ENCODE data around the gene PSMD4. TPM values are rescaled to one million over a fixed set of nuclear protein-coding genes. Genes with fewer than 3 reads are reported as not detected.

The PSMD4 gene
- polyA plus RNA-seq, 2 of the 4 experiments (the other 2 are of a cell fraction), result 207 to 265 TPM

GRCh38 chr1:151242442-151242841 lies 12.1 kb upstream of the PSMD4 start:
- FAIRE-seq (no peak), DNase-seq (ENCODE audit: low read depth in 1 of 2, low spot score in 1 of 2) (no peak), ATAC-seq (no peak)
- ChIA-PET CTCF (interaction anchor here (0.6 to 3.4 kb wide), 4 partner anchors 10 to 48 kb away, joined by 3 to 19 read pairs (median 4); no protein-coding TSS in a partner anchor), POLR2A (no interaction called here)
- TF ChIP-seq HOXA7 (CRISPR knock-in tag; IDR thresholded peaks at IDR 0.05) (no peak), ATOH8 (CRISPR knock-in tag; IDR thresholded peaks at IDR 0.05; ENCODE audit: low read depth) (no peak), CHD2 (IDR thresholded peaks at IDR 0.05; ENCODE audit: low read length, partially characterized antibody) (no peak), TP53 (CRISPR knock-in tag; IDR thresholded peaks at IDR 0.05) (no peak), MAFK (IDR thresholded peaks at IDR 0.05; ENCODE audit: partially characterized antibody) (no peak), E2F6 (IDR thresholded peaks at IDR 0.05; ENCODE audit: borderline replicate concordance, low read depth) (no peak), RCOR1 (IDR thresholded peaks at IDR 0.05; ENCODE audit: low read depth, low read length) (no peak), POLR2A (IDR thresholded peaks at IDR 0.05; ENCODE audit: low read length) (no peak)
- Histone ChIP-seq H3K4me1 (0 out of 3 replicates have a peak, but pooled peaks cover 8% of the 10 kb centered on the region), H3K4me3 (no peak overlapping the region), H3K9me3 (no peaks in the 10 kb centered on the region), H3K4me2 (no peak overlapping the region), H3K27ac (no peak overlapping the region)
- WGBS (ENCODE audit: missing lambda C conversion rate), result 90% methylated on average over 2 of the region's 2 CpGs

GRCh38 chr1:151243683-151244216 lies 10.8 kb upstream of the PSMD4 start:
- FAIRE-seq, result no peak
- POLR2A ChIA-PET, result no interaction called here
- no peak for DNase-seq (ENCODE audit: low read depth in 1 of 2, low spot score in 1 of 2)
- 64% methylated on average over 5 of the region's 5 CpGs for WGBS (ENCODE audit: missing lambda C conversion rate)
- H3K9me3 ChIP-seq, result no peaks in the 10 kb centered on the region
- CTCF ChIA-PET, result interaction anchor here (1.0 to 3.4 kb wide), 3 partner anchors 9 to 97 kb away, joined by 3 to 19 read pairs (median 3); no protein-coding TSS in a partner anchor
- TF ChIP-seq CBX2 (IDR thresholded peaks at IDR 0.05; ENCODE audit: borderline replicate concordance, low read depth), result no peak
- TF ChIP-seq PHF8 (IDR thresholded peaks at IDR 0.05; ENCODE audit: borderline replicate concordance, low read depth), result no peak
- no peak for TF ChIP-seq FOSL2 (IDR thresholded peaks at IDR 0.05)
- TF ChIP-seq FOSL2 (CRISPR knock-in tag; IDR thresholded peaks at IDR 0.05), result no peak
- TF ChIP-seq BHLHE40 (IDR thresholded peaks at IDR 0.05; ENCODE audit: low read depth, low read length), result no peak
- no peak for TF ChIP-seq ATOH8 (CRISPR knock-in tag; IDR thresholded peaks at IDR 0.05; ENCODE audit: low read depth)
- TF ChIP-seq HDAC2 (IDR thresholded peaks at IDR 0.05), result no peak
- TF ChIP-seq CBX8 (IDR thresholded peaks at IDR 0.05), result no peak
- no peak for TF ChIP-seq KDM5A (IDR thresholded peaks at IDR 0.05)
- no peak for TF ChIP-seq REST (IDR thresholded peaks at IDR 0.05)
- no peak for TF ChIP-seq HOXB5 (CRISPR knock-in tag; IDR thresholded peaks at IDR 0.05)
- TF ChIP-seq CTCF (IDR thresholded peaks at IDR 0.05), result no peak
- no peak for TF ChIP-seq EHMT2 (IDR thresholded peaks at IDR 0.05; ENCODE audit: low read depth)
- no peak for TF ChIP-seq CEBPB (IDR thresholded peaks at IDR 0.05)
- TF ChIP-seq PBX3 (IDR thresholded peaks at IDR 0.05), result no peak
- TF ChIP-seq USF2 (IDR thresholded peaks at IDR 0.05), result no peak
- TF ChIP-seq JUNB (IDR thresholded peaks at IDR 0.05), result no peak
- TF ChIP-seq ZSCAN20 (CRISPR knock-in tag; IDR thresholded peaks at IDR 0.05), result no peak
- H3K4me1 ChIP-seq, result no peaks in the 10 kb centered on the region
- H3K4me2 ChIP-seq, result no peak overlapping the region
- no peak overlapping the region for H3K27ac ChIP-seq
- ATAC-seq, result no peak
- H3K4me3 ChIP-seq, result no peak overlapping the region
